Endothelial cell of umbilical vein (primary cell): Measurements from ENCODE around the gene CTIF. TPM values are rescaled to one million over a fixed set of nuclear protein-coding genes. Genes with fewer than 3 reads are reported as not detected.

Experiments used
- BruUV-seq: library from RNA; stranded (reverse); fragments of 400-500 nt; replicated peaks from 2 replicates; lab custom pipeline; 2021; lab: Mats Ljungman, UMichigan
- CTCF ChIA-PET: fragments of 300-600, 350-600 bp; sonication (Branson Sonifier 250); formaldehyde crosslinking; loops from one replicate; lab custom pipeline; 2021; ENCODE audit warnings: antibody characterized with exemption, inconsistent platforms; lab: Charles Lee
- POLR2A ChIA-PET: fragments of 300-600, 350-600 bp; sonication (Branson Sonifier 250); formaldehyde crosslinking; loops from one replicate; lab custom pipeline; 2021; ENCODE audit warnings: antibody characterized with exemption, inconsistent platforms; lab: Charles Lee
- DNase-seq: peaks from one replicate; pipeline ENCODE4 v3.0.0-alpha.2; 2011; ENCODE audit warnings: low read depth, low spot score
- FAIRE-seq: peaks from 2 replicates; lab custom pipeline; 2011; peaks lifted over from hg19 to GRCh38; lab: Jason Lieb, UNC
- H2AFZ ChIP-seq: 2 replicates; pipeline ENCODE4 v1.6.0; 2012; ENCODE audit warnings: low read depth, low read length, control low read depth, inconsistent platforms
- H3K27ac ChIP-seq: 2 replicates; pipeline ENCODE4 v1.5.1; 2011; ENCODE audit warnings: low read depth, mild to moderate bottlenecking, control low read depth, low read length, moderate library complexity; ENCODE audit not compliant: insufficient read depth
- H3K27me3 ChIP-seq, 2 experiments: 2 replicates each; pipeline versions ENCODE4 v1.6.0 to v1.6.1; 2011; ENCODE audit warnings: low read length in 2 of 2, mixed read lengths in 1 of 2; ENCODE audit not compliant: control insufficient read depth in 2 of 2, insufficient read depth in 2 of 2
- H3K36me3 ChIP-seq, 2 experiments: 2 replicates in 1 of 2; 3 replicates in 1 of 2; pipeline ENCODE4 v1.5.1; 2011; ENCODE audit warnings: low read length in 2 of 2, mild to moderate bottlenecking in 1 of 2, moderate library complexity in 1 of 2; ENCODE audit not compliant: control insufficient read depth in 2 of 2, insufficient read depth in 2 of 2; ENCODE audit errors: extremely low read depth in 1 of 2
- H3K4me1 ChIP-seq: 3 replicates; pipeline ENCODE4 v1.5.1; 2011; ENCODE audit warnings: mild to moderate bottlenecking, low read length; ENCODE audit not compliant: control insufficient read depth, insufficient read depth; ENCODE audit errors: extremely low read depth
- H3K4me2 ChIP-seq: 2 replicates; pipeline ENCODE4 v1.6.1; 2011; ENCODE audit warnings: low read length, control low read depth, mixed read lengths; ENCODE audit not compliant: insufficient read depth
- H3K4me3 ChIP-seq, 3 experiments: fragments of 200-600 bp in 1 of 3; sonication (generic), shearing (Covaris generic) in 1 of 3; replicated peaks in 1 of 3; 2 replicates each; pipeline ENCODE4 v1.5.1; 2011 to 2016; ENCODE audit warnings: control low read depth in 3 of 3, low read length in 3 of 3, mild to moderate bottlenecking in 2 of 3, inconsistent platforms in 1 of 3, low read depth in 1 of 3, moderate library complexity in 1 of 3; ENCODE audit not compliant: insufficient read depth in 1 of 3
- H3K79me2 ChIP-seq: 2 replicates; pipeline ENCODE4 v1.6.0; 2012; ENCODE audit warnings: low read length, inconsistent platforms; ENCODE audit not compliant: control insufficient read depth, insufficient read depth
- H3K9ac ChIP-seq: replicated peaks from 2 replicates; pipeline ENCODE3; 2011; ENCODE audit warnings: low read length, control low read depth; ENCODE audit not compliant: insufficient read depth; ENCODE audit errors: extremely low read depth
- H3K9me1 ChIP-seq: replicated peaks from 3 replicates; pipeline ENCODE4 v1.6.0; 2011; ENCODE audit warnings: mild to moderate bottlenecking, low read length; ENCODE audit not compliant: control insufficient read depth, insufficient read depth; ENCODE audit errors: extremely low read depth
- H3K9me3 ChIP-seq: replicated peaks from 2 replicates; pipeline ENCODE4 v1.5.1; 2012; ENCODE audit warnings: low read length, inconsistent platforms; ENCODE audit not compliant: control insufficient read depth, insufficient read depth
- H4K20me1 ChIP-seq: replicated peaks from 2 replicates; pipeline ENCODE3; 2011; ENCODE audit warnings: mild to moderate bottlenecking, low read length; ENCODE audit not compliant: control insufficient read depth, insufficient read depth; ENCODE audit errors: extremely low read depth
- CTCF ChIP-seq, 2 donors: IDR thresholded peaks; 1 replicate in 1 of 2; 2 replicates in 1 of 2; pipeline ENCODE4 v1.5.1; 2011; ENCODE audit warnings: low read length in 2 of 2, mild to moderate bottlenecking in 2 of 2, moderate library complexity in 2 of 2, control low read depth in 1 of 2, inconsistent platforms in 1 of 2, low read depth in 1 of 2; ENCODE audit not compliant: insufficient read depth in 1 of 2; ENCODE audit errors: extremely low read depth in 1 of 2
- FOS ChIP-seq: IDR thresholded peaks from 2 replicates; pipeline ENCODE4 v1.6.1; 2011; ENCODE audit warnings: mild to moderate bottlenecking, low read length, moderate library complexity, borderline replicate concordance; ENCODE audit not compliant: insufficient read depth
- JUN ChIP-seq: IDR thresholded peaks from 2 replicates; pipeline ENCODE4 v1.6.1; 2011; ENCODE audit warnings: borderline replicate concordance, low read depth; ENCODE audit not compliant: insufficient read length, insufficient read depth
- MAX ChIP-seq: IDR thresholded peaks from 2 replicates; pipeline ENCODE4 v1.6.1; 2011; ENCODE audit not compliant: insufficient read depth, insufficient read length
- MYC ChIP-seq: IDR thresholded peaks from one replicate; pipeline ENCODE4 v1.6.1; 2011; ENCODE audit warnings: mild to moderate bottlenecking, low read depth, low read length
- POLR2A ChIP-seq: IDR thresholded peaks from 2 replicates; pipeline ENCODE4 v1.6.1; 2012; ENCODE audit warnings: low read depth, mild to moderate bottlenecking, control low read depth, low read length
- dilution Hi-C: fragments of 300-500 bp; cut with MboI; formaldehyde crosslinking; loops from one replicate; pipeline ENCODE4 v1.15.0; 2019; ENCODE audit warnings: low sequenced_read_pairs; ENCODE audit not compliant: extremely low pct_ligation_motif_present
- intact Hi-C: fragments of 100-400 bp; cut with micrococcal nuclease; formaldehyde crosslinking; loops from one replicate; pipeline ENCODE4 v1.10.0; 2022
- polyA plus RNA-seq, 4 experiments: library from polyadenylated mRNA; depleted of rRNA in 3 of 4; stranded (reverse) in 3 of 4; unstranded in 1 of 4; fragments of >200 nt; gene quantifications; 2 replicates each; pipeline versions ENCODE4 v1.2.1 to v1.2.3, GENCODE V29; 2011 to 2012; ENCODE audit warnings: missing spikeins in 1 of 4
- total RNA-seq: library from RNA; stranded (reverse); gene quantifications from 2 replicates; pipeline ENCODE4 v1.2.3, GENCODE V29; 2021

The CTIF gene
- total and polyA plus RNA-seq, 2 donors (not counting 3 experiments of a cell fraction or from before 2014, with no cell fraction given), result 20.9 to 57.7 TPM

- Histone ChIP-seq H3K27me3 (no peaks in the 10 kb centered on the region), H3K4me3 (no peak overlapping the region), H3K9me1 (no peaks in the 10 kb centered on the region), H3K4me2 (no peak overlapping the region), H3K27ac (no peak overlapping the region), H3K4me1 (peaks cover 16% of the 10 kb centered on the region), H3K9ac (no peak overlapping the region), H3K9me3 (no peaks in the 10 kb centered on the region), H3K79me2 (no peaks in the 10 kb centered on the region), H4K20me1 (no peaks in the 10 kb centered on the region), H3K36me3 (no peaks in the 10 kb centered on the region), H2AFZ (no peak overlapping the region)
- intact Hi-C loops, result loop anchor here (5.0 kb wide), 2 partner anchors 37 to 88 kb away; partner anchors contain the start of gene CTIF
- ChIA-PET CTCF (no interaction called here), POLR2A (no interaction called here)
- no peak for TF ChIP-seq POLR2A
- no peak for TF ChIP-seq MAX
- no peak for TF ChIP-seq CTCF (IDR thresholded peaks at IDR 0.05; ENCODE audit: extremely low read depth in 1 of 2, insufficient read depth in 1 of 2, low read depth in 1 of 2, low read length in 2 of 2)
- TF ChIP-seq FOS, result no peak
- TF ChIP-seq MYC, result no peak
- TF ChIP-seq JUN, result no peak
- FAIRE-seq (no peak), DNase-seq (no peak)
- BruUV-seq, result no TSS peak
- dilution Hi-C loops, result no loop called here
Observed at GRCh38 chr18:48624856-48625255, 86.0 kb downstream of the CTIF start.
